ENCODE results near the gene BRMS1. TPM values are rescaled to one million over a fixed set of nuclear protein-coding genes. Genes with fewer than 3 reads are reported as not detected.

Gene BRMS1
- total RNA-seq, 1 donor from 2014 or later: 23.3 TPM

DNA sequence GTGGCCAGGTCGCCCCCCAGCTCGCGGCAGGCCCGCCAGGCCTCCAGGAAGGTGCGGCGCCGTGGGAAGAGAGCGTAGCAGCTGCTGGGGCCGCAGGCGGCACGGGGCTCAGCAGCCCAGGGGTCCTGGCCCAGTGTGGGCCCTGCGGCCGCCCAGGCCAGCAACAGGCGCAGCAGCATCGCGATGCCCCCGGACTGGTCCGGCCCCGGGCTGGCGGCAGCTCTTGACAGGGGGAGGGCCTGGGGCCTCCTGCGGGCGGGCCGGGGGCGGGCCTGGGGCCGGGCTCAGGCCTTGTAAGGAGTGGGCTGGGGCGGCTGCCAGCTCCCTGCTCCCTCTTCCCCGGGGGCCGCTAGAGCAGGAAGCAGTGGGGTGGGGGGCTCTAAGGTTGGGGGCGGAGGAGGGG is 28.1 kb downstream of the BRMS1 start, which contains the start of gene CD248:
TSS of gene CD248 (minus strand) at position 196 of the 403 bp plus-strand sequence. CDS start at position 179, 17 bp downstream.
- Mint-ChIP-seq H3K27ac (ENCODE audit: unreplicated experiment) (peak within 1 kb of the TSS; percentile 98), H3K27me3 (ENCODE audit: low read depth) (no peaks in the 10 kb centered on the region), H3K4me1 (ENCODE audit: low read depth) (peaks cover 57% of the 10 kb centered on the region), H3K4me3 (ENCODE audit: unreplicated experiment) (peak within 1 kb of the TSS; percentile 85), H3K9me3 (ENCODE audit: low read depth) (peaks cover 3% of the 10 kb centered on the region), H3K36me3 (ENCODE audit: low read depth) (peaks cover 3% of the 10 kb centered on the region)
- TF ChIP-seq, protein P1, sequence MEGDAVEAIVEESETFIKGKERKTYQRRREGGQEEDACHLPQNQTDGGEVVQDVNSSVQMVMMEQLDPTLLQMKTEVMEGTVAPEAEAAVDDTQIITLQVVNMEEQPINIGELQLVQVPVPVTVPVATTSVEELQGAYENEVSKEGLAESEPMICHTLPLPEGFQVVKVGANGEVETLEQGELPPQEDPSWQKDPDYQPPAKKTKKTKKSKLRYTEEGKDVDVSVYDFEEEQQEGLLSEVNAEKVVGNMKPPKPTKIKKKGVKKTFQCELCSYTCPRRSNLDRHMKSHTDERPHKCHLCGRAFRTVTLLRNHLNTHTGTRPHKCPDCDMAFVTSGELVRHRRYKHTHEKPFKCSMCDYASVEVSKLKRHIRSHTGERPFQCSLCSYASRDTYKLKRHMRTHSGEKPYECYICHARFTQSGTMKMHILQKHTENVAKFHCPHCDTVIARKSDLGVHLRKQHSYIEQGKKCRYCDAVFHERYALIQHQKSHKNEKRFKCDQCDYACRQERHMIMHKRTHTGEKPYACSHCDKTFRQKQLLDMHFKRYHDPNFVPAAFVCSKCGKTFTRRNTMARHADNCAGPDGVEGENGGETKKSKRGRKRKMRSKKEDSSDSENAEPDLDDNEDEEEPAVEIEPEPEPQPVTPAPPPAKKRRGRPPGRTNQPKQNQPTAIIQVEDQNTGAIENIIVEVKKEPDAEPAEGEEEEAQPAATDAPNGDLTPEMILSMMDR (IDR thresholded peaks at IDR 0.05): no peak
- no peak for DNase-seq (ENCODE audit: low spot score)

- peak overlapping the region; percentile 85 for H3K4me3 Mint-ChIP-seq (ENCODE audit: unreplicated experiment)
- H3K27me3 Mint-ChIP-seq (ENCODE audit: low read depth): no peaks in the 10 kb centered on the region
- DNase-seq (ENCODE audit: low spot score): peak; percentile 91
- H3K36me3 Mint-ChIP-seq (ENCODE audit: low read depth): peaks cover 3% of the 10 kb centered on the region
- peaks cover 3% of the 10 kb centered on the region for H3K9me3 Mint-ChIP-seq (ENCODE audit: low read depth)
- TF ChIP-seq, protein P1 (IDR thresholded peaks at IDR 0.05): no peak
- H3K27ac Mint-ChIP-seq (ENCODE audit: unreplicated experiment): peak overlapping the region; percentile 53
- peaks cover 57% of the 10 kb centered on the region for H3K4me1 Mint-ChIP-seq (ENCODE audit: low read depth)
Observed at GRCh38 chr11:66315921-66316811, 28.7 kb downstream of the BRMS1 start.

DNA sequence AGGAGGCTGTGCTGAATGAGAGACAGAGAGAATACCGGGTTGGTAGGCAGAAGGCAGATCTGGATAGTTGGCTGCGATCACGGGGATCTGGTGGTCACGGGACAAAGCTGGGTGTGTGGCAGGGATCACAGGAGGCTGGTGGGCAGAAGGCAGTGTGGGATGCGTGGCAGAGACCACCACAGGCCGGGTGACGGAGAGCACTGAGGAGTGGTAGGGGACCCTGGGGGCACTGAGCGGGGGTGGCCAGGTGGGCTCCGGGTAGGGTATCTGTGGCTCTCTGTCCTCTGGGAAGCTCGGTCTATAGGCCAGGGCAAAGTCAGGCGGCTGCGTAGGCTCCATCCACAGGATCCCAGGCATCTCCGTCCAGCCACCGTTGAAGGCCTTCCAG is 29.4 kb downstream of the BRMS1 start:
- Mint-ChIP-seq H3K4me3 (ENCODE audit: unreplicated experiment) (peak overlapping the region; percentile 85), H3K27me3 (ENCODE audit: low read depth) (no peaks in the 10 kb centered on the region), H3K4me1 (ENCODE audit: low read depth) (peaks cover 57% of the 10 kb centered on the region), H3K36me3 (ENCODE audit: low read depth) (peaks cover 3% of the 10 kb centered on the region), H3K27ac (ENCODE audit: unreplicated experiment) (peak overlapping the region; percentile 53), H3K9me3 (ENCODE audit: low read depth) (peaks cover 3% of the 10 kb centered on the region)
- TF ChIP-seq, protein P1 (IDR thresholded peaks at IDR 0.05): no peak
- DNase-seq (ENCODE audit: low spot score): no peak

- Mint-ChIP-seq H3K4me1 (ENCODE audit: low read depth) (peaks cover 57% of the 10 kb centered on the region), H3K27ac (ENCODE audit: unreplicated experiment) (peak overlapping the region; percentile 53), H3K36me3 (ENCODE audit: low read depth) (no peaks in the 10 kb centered on the region), H3K4me3 (ENCODE audit: unreplicated experiment) (peak overlapping the region; percentile 85), H3K9me3 (ENCODE audit: low read depth) (no peaks in the 10 kb centered on the region), H3K27me3 (ENCODE audit: low read depth) (no peaks in the 10 kb centered on the region)
- DNase-seq (ENCODE audit: low spot score): no peak
- TF ChIP-seq, protein P1 (IDR thresholded peaks at IDR 0.05): no peak
Observed at GRCh38 chr11:66314561-66315497, 30.1 kb downstream of the BRMS1 start.

- H3K27me3 Mint-ChIP-seq (ENCODE audit: low read depth): no peaks in the 10 kb centered on the region
- H3K27ac Mint-ChIP-seq (ENCODE audit: unreplicated experiment): peak overlapping the region; percentile 99
- no peak for DNase-seq (ENCODE audit: low spot score)
- peak overlapping the region; percentile 85 for H3K4me3 Mint-ChIP-seq (ENCODE audit: unreplicated experiment)
- no peaks in the 10 kb centered on the region for H3K9me3 Mint-ChIP-seq (ENCODE audit: low read depth)
- no peaks in the 10 kb centered on the region for H3K36me3 Mint-ChIP-seq (ENCODE audit: low read depth)
- TF ChIP-seq, protein P1 (IDR thresholded peaks at IDR 0.05): no peak
- peaks cover 56% of the 10 kb centered on the region for H3K4me1 Mint-ChIP-seq (ENCODE audit: low read depth)
Observed at GRCh38 chr11:66314186-66314501, 30.8 kb downstream of the BRMS1 start.

Measured in chondrocyte (in vitro differentiated cells).